Fibroblast of mammary gland (primary cell): ENCODE results near the gene XIST.

Source experiments
- DNase-seq: peaks from one replicate; pipeline ENCODE4 v3.0.0-alpha.2; 2010; ENCODE audit warnings: low read depth
- H3K4me3 ChIP-seq: 2 replicates; pipeline ENCODE4 v1.5.1; 2011; ENCODE audit warnings: low read depth, mild to moderate bottlenecking, low read length, moderate library complexity; ENCODE audit not compliant: control insufficient read depth
- CTCF ChIP-seq: conservative IDR thresholded peaks from 2 replicates; pipeline ENCODE4 v1.5.1; 2011; ENCODE audit warnings: low read depth, low read length, inconsistent platforms; ENCODE audit not compliant: control insufficient read depth, insufficient read depth

The XIST gene

GRCh38 chrX:73840120-73840924, 12.2 kb downstream of the XIST start:
- TF ChIP-seq CTCF, result no peak
- no peak overlapping the region for H3K4me3 ChIP-seq
- no peak for DNase-seq

DNA sequence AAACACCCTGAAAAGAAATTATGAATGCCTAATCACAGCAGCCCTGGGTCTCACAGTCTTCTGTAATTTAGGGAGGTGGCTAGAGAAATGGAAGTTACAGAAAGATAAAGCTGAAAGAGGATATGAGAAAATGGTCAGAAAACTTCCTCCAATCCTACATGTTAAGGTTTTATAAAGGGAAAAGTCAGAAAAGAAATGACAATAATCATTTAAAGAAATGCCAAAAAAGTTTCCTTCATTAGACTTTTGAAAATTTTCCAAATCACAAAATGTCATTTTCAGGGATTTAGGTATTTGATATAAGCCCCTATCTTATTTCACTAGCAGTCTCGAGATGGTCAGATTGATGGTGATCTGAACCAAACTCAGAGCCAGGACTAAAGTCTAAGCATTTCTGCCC, 13.4 kb downstream of the XIST start:
- H3K4me3 ChIP-seq, result no peak overlapping the region
- DNase-seq, result no peak
- TF ChIP-seq CTCF, result no peak

- no peak for TF ChIP-seq CTCF
- no peak overlapping the region for H3K4me3 ChIP-seq
- no peak for DNase-seq
Observed at GRCh38 chrX:73838123-73838522, 14.4 kb downstream of the XIST start.

- DNase-seq, result no peak
- no peak overlapping the region for H3K4me3 ChIP-seq
- TF ChIP-seq CTCF, result no peak
Observed at GRCh38 chrX:73836956-73837477, 15.5 kb downstream of the XIST start.

DNA sequence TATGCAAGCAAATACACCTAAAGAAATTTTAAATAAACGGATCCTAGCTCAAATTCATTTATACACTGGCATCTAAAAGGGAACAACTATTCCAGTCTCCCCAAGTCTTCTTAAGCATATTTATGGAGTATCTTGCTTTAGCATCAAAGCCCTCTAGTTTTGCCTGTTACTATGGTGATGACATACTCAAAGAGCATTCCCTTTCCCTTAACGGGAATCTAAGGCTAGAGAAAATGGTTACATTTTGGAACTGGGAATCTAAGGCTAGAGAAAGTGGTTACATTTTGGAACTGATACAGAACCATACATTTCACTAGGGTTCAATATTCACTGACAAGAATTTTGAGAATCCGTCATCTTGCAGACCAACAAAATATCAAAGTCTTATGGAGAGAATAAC, 18.3 kb downstream of the XIST start:
- TF ChIP-seq CTCF, result no peak
- no peak for DNase-seq
- no peak overlapping the region for H3K4me3 ChIP-seq

DNA sequence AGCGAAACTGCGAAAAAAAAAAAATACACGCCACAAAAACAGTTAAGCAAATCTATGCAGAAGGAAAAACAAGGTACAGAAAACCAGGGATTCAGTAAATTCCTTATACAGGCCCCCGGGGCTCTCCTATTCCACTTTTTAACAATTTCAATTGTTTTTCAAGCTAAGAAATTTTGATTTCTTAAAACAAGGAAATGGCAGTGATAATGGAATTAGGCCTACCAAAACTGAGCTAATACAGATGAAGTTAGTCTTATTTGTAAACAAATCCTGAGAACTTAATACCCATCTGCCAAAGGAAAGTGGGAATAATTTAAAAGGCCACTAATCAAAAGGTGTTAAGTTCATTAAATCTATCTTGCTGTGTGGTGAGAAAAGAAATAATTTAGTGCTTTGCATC, 20.2 kb downstream of the XIST start:
- no peak overlapping the region for H3K4me3 ChIP-seq
- DNase-seq, result no peak
- TF ChIP-seq CTCF, result no peak

GRCh38 chrX:73831500-73831899, 21.0 kb downstream of the XIST start:
- no peak overlapping the region for H3K4me3 ChIP-seq
- DNase-seq, result no peak
- no peak for TF ChIP-seq CTCF
